ENCODE data around the gene CX3CR1. TPM values are rescaled to one million over a fixed set of nuclear protein-coding genes. Genes with fewer than 3 reads are reported as not detected.

CX3CR1 gene
- total RNA-seq, 1 donor from 2014 or later, result 4.8 TPM

GRCh38 chr3:39220407-39221140 is 59.3 kb downstream of the CX3CR1 start:
- peak; percentile 35 for DNase-seq

- DNase-seq, result no peak
These were observed 60.1 kb downstream of the CX3CR1 start for GRCh38 chr3:39219702-39220101.

- DNase-seq, result peak; percentile 30
These were observed 63.6 kb downstream of the CX3CR1 start for GRCh38 chr3:39216176-39216790.

GRCh38 chr3:39213613-39214012 is 66.2 kb downstream of the CX3CR1 start:
- no peak for DNase-seq

Other genes with a start within 250 kb of the CX3CR1 start
- gene SCN11A, start 228.1 kb downstream of the CX3CR1 start, total RNA-seq, result 2.3 TPM
- gene WDR48, start 228.0 kb downstream of the CX3CR1 start, total RNA-seq, result 44.8 TPM
- 36.3 TPM for gene GORASP1, start 172.4 kb downstream of the CX3CR1 start, total RNA-seq
- 2.8 TPM for gene TTC21A, start 172.4 kb downstream of the CX3CR1 start, total RNA-seq
- gene CSRNP1, start 126.4 kb downstream of the CX3CR1 start, total RNA-seq, result 21.0 TPM
- 113 TPM for gene XIRP1, start 87.4 kb downstream of the CX3CR1 start, total RNA-seq
- gene CCR8, start 49.7 kb upstream of the CX3CR1 start, total RNA-seq, result 1.1 TPM
- gene SLC25A38, start 103.3 kb upstream of the CX3CR1 start, total RNA-seq, result 15.6 TPM
- gene RPSA, start 126.7 kb upstream of the CX3CR1 start, total RNA-seq, result 599 TPM
- not detected for gene MOBP, start 187.6 kb upstream of the CX3CR1 start, total RNA-seq

Data from tongue (tissue), 2 donors.